HEK293 (cell line): ENCODE measurements around the gene PIP4K2A.

ENCODE experiments used
- ZBTB8A ChIP-seq: fragments of 450-650 bp; formaldehyde crosslinking; IDR thresholded peaks from 2 replicates; pipeline ENCODE4 v1.5.1; 2016; ENCODE audit warnings: missing biosample characterization, missing genetic modification characterization
- ZNF76 ChIP-seq: fragments of 450-650 bp; formaldehyde crosslinking; IDR thresholded peaks from 2 replicates; pipeline ENCODE4; 2016; ENCODE audit warnings: low read depth, missing biosample characterization, missing genetic modification characterization, borderline replicate concordance

DNA sequence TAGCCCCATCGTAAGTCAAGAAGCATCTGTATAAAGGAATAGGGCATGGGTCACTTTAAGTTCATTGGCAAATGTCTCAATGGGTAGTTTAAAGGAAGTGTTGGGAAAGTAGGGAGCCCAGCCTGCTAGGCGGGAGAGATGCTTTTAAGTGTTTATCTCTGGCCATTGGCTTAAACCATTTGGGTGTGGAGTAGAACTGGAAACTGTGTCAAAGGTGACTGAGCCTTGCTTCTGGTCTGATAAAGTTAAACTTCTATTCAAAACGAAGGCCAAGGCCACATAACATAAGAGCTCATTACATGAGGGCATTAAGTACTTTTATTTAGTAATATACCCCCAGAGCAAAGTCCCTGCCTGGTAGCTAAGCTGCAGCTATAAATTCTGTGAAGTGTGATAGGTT is 220.4 kb downstream of the PIP4K2A start:
- TF ChIP-seq ZBTB8A (tag by site-specific recombination) (no peak), ZNF76 (tag by site-specific recombination) (no peak)
